Measurements from ENCODE around the gene BCL7C.
"Not testable (repeated sequence)": the region's sequence is repeated elsewhere in the genome, so short reads cannot be mapped to it uniquely, and the experiment has no call there.

The BCL7C gene

DNA sequence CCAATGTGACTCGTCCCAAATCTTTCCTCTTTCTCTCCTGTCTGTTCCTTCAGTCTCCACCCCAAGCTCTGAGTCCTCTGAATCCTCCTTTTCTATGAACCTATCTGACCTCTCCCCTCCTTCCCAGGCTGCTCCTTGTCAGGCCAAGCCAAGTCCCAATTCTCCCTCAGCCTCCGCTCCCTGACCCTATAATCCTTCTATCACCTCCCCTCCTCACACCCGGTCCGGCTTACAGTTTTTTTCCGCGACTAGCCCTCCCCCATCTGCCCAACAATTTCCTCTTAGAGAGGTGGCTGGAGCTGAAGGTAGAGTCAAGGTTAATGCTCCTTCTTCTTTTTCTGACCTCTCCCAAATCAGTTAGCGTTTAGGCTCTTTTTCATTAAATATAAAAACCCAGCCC, 33.1 kb downstream of the BCL7C start:
- not testable (repeated sequence) for DNase-seq

DNA sequence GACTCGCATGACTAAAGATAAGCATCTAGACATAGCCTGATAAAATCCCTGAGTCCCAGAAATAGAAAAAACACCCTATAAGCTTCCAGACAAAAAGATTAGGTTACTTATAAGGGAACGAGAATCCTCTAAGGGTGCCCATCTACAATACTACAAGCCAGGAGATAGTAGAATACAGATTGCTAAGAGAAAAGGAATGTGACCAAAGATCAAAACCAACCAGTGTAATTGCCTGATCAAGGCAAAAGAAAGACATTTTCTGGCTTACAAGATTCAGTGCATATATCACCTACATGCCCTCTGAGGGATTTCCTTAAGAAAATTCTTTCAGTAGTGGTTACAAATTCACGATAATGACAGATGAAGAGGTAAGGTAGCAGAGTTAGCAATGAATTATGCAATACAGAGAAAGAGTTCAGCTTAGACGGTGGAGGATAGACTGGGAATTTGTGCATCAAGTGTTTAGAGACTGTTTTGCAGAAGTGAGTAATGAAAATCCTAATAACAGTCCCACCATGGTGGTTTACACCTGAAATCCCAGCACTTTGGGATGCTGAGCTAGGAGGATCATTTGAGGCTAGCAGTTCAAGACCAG, 35.0 kb downstream of the BCL7C start:
- no peak for DNase-seq

DNA sequence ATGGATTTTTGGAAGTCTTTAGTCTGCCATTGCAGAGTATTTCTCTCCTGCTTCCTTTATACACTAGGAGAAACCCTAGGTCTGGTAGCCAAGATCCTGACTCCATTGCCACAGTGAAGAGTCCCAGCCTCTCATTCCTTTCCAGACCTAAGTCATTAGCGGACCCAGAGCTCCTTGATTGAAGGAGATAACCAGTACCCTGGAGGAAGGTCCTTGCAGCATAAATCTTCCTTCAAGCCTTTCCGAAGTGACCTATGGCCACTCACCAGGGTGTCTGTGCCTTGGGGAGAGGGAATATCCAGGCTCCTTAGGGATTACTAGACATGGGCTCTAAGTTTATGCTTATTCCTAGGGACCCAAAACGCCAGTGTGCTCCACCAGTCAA, 35.8 kb downstream of the BCL7C start:
- no peak for DNase-seq

DNA sequence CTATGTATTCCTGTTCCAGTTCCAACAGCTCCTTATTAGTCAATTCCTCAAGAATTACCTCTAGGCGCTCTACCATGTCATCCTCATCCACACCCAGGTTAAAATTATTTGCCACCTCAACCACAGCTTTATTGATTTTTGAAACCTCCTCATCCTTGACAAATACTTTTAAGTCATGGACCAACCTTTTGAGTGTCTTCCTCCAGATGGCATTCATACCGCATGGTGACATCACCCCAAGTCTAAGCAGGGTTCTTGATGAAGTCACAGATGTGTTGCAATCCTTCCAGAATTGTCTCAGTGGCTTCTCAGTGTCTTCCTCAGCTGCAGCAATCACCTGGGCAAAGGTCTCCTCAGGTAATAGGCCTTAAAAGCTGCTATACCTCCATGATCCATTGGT, 40.1 kb downstream of the BCL7C start:
- DNase-seq: no peak

DNA sequence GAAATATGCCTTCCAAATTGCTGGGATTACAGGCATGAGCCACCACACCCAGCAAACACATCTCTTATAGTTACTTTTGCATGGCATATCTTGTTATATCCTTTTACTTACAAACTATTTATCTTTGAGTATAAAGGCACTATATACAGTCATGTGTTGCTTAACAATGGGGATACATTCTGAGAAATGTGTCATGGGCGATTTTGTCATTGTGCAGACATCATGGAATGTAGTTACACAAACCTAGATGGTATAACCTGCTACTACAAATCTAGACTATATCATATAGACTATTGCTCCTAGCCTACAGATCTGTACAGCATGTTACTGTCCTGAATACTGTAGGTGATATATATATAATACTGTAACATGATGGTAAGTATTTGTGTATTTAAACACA, 43.6 kb downstream of the BCL7C start:
- DNase-seq: no peak

DNA sequence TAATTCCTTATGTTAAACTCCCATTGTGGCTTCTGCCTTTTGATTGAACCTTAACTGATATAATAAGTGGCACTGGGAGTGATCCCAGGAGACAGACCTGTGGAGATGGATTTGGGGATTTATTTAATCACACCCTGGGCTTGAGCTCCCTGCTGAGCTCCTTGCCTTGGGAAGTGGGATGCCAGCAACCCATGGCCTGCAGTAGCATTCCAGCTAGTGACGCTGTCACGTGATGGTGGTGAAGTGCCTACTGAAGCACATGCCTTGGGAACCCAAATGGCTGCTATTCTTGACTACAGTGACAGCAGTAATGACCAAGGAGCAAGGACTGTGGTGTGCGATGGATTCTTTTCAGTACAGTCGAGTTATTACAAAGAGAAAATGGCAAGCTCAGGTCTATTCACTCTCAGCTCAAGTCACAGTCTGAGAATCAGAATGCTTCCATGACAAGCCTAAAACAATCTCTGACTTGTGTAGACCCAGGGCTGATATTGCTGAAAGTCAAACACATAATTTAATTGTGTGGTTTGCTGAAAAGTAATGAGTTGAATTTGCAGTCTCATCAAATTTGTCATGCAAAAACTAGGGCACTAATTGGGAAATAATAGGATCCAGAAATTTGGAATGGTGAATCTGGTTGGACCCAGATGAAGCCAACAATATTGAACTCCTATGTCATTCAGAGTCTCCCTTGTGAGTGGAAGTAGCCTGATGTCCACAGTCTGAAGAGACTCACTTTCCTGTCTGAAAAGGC, 47.1 kb downstream of the BCL7C start:
- DNase-seq: no peak

DNA sequence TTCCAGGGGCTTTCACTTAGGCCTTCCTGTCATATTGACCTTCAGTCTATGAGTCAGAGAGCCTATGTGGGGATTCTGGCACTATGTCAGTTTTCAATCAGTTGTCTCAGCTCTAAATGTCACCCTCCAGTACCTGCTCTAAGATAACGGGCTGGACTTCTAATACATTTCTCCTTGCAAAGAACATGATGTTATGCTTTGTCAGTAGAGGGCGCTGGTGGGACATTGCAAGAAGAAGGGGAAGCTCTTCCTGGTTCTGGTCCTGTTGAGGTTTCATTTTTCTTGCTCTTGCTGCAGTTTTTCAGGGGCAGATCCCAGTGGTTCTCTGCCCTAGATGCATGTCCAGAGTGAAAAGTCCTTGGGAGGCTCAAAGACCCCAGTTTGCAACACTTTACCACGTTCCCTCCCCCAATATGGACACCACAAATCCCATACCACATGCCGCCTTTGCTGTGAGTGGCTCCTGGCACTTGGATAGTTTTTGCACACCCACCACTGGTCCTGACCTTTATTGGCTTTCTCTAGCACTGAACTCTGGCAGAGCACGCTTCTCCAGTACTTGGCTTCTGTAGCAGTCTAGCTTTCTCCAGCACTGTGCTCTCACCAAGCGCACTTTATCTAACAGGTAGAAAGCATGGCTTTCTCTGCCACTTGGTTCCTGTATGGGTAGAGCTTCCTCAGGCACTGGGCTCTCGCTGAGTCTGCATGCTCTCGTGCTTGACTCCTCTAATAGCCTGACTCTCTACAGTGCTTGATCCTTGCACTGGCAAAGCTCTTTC, 49.0 kb downstream of the BCL7C start:
- DNase-seq: peak; percentile 89

DNA sequence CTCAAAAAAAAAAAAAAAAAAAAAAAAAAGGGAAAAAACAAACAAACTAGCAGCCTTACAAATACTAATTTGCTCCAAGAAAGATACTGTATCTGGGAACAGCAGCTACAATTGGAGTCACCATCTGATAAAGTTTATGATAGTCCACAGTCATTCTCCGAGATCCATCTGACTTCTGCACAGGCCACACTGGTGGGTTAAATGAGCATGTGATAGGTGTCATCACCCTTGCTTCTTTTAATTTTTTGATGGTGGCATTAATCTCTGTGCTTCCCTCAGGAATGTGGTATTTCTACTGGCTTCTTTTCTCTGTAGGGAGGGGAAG, 49.6 kb downstream of the BCL7C start:
- no peak for DNase-seq

DNA sequence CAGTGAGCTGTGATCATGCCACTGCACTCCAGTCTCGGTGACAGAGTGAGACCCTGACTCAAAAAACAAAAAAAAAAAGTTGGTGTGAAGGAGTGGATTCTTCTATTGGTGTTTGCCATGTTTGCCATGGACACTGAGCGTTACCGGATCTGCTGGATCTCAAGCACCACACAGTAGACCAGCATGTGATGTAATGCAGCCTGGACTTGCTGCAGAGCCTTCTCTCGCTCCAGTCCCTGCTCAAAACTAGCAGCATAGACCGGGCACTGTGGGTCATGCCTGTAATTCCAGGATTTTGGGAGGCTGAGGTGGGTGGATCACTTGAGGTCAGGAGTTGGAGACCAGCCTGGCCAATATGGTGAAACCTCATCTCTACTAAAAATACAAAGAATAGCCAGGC, 50.4 kb downstream of the BCL7C start:
- no peak for DNase-seq

DNA sequence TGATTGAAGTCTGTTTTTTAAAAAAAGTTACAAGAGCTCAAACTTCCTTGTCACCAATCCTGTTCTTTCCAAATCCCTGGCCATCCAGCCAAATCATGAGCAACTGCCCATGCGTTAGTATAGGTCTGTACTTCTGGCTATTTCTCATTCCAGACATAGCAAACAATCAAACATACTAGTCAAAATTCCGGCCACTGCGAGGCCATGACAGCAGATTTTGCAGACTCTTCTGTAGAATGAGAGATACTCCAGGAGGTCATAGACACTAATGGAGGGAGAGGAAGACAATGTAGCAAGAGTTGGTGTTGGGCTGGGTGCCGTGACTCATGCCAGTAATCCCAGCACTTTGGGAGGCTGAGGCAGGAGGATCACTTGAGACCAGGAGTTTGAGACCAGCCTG, 50.9 kb downstream of the BCL7C start:
- no peak for DNase-seq

DNA sequence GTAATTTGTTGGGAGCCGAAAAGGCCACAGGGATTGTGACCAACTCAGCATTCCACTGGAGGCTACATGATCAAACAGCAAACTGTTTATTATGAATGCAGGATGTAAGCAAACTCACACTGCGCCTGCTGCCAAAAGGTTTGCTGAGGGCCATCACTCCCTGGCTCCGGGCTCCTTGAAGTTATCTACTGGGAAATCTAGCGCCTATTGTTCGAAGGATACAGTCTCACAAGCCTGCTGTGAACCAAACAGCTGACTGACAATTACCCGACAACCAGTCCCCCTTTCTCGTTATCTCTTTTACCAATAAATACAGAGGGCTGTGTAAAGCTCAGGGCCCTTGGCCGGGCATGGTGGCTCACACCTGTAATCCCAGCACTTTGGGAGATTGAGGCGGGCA, 52.5 kb downstream of the BCL7C start:
- DNase-seq: no peak

DNA sequence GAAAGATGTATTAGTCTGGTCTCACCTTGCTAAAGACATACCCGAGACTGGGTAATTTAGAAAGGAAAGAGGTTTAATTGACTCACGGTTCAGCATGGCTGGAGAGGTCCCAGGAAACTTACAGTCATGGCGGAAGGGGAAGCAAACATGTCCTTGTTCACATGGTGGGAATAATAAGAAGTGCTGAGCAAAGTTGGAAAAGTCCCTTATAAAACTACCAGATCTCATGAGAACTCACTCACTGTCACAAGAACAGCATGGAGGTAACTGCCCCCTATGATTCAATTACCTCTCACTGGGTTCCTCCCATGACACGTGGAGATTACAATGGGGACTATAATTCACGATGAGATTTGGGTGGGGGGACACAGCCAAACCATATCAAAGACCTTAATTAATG, 53.3 kb downstream of the BCL7C start:
- DNase-seq: peak in 1 of 2 donors; percentile 14

DNA sequence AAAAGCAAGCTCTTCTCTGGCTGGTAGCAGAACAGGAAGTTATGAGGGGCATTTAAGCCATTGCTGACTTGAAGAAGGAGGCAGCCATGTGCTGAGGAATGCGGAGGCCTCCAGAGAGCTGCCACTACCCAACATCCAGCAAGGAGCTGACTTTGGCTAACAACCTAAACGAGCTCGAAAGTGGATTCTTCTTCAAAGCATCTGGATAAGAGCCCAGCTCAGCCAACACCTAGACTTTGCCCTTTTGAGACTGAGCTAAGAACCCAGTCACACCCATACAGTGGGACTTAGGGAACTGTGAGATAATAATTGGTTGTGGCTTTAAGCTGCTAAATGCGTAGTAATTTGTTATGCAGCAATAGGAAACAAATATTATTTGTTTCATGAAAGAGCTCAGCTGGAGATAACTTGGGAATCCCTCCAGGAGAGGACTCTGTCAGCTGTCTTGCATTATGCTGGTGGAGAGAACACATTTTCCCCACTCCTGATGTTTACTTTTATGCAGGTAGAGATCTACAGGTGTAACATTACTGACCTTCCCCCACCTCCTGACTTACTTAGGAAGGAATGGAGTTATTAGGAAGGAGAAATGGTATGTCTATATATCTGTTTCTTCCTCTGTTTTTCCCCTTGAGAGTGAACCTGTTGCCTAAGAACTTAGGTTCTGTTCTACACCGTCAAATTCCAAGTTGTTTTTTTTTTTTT, 54.2 kb downstream of the BCL7C start:
- DNase-seq: no peak

DNA sequence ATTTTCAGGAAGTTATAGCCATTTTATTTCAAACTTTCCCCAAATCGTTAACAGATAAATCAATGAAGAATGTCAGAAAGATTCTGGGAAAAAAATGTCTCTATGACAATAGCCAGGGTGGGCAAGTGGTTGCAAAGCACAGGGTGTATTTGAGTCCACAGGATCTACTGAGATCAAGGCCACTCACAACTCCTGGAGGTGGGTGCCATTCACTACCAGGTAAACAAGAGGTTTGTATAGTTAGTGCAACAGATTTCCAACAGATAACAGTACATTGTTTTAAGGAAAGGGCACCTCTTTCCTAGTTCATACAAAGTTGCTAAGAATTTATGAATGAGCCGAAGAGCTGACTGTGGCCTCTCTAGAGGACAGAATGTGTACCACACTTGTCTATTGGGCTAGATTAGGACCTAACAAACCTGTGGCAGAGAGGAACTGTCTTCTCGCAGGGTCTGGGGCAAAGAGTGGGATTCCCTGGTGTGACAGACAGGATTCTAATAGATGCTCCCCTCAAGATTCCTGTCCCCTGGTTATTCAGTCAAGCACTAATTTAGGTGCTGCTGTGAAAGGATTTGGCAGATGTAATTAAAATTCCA, 54.9 kb downstream of the BCL7C start:
- DNase-seq: no peak

DNA sequence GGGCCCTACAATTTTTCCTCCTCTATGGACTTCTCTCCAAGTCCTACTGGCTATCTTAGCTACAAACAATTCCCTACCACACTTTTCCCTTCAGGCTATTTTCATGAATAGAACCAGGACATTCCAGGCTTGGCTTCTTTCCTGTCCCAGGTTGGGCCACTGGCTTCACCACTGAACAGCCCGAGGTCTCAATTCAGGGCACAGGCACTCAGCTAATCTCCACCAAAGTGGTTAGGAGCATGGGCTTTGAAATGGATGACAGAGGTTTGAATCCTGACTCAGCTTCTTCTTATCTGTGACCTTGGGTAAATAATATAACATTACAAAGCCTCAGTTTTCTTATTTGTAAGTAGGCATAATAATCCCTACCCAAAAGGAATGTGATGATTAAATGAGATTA, 56.0 kb downstream of the BCL7C start:
- no peak for DNase-seq

Data from inflammatory macrophage (primary cell).